PFSK-1 (cell line): Measurements from ENCODE around the gene UBE2L3.

Source experiments
- POLR2AphosphoS5 ChIP-seq: IDR thresholded peaks from 2 replicates; pipeline ENCODE4 v1.6.1; 2012; ENCODE audit warnings: low read depth, mild to moderate bottlenecking, control low read depth, low read length, moderate library complexity
- REST ChIP-seq, 2 experiments: IDR thresholded peaks; 2 replicates each; pipeline versions ENCODE4 v1.6.1 to v1.8.0; 2011 to 2012; ENCODE audit warnings: low read depth in 2 of 2, low read length in 2 of 2, control low read depth in 1 of 2, inconsistent platforms in 1 of 2, mild to moderate bottlenecking in 1 of 2, moderate library complexity in 1 of 2; ENCODE audit not compliant: insufficient read depth in 1 of 2
- SIN3A ChIP-seq: IDR thresholded peaks from 2 replicates; pipeline ENCODE4 v1.6.1; 2012; ENCODE audit warnings: mild to moderate bottlenecking, low read length, moderate library complexity, borderline replicate concordance; ENCODE audit not compliant: insufficient read depth

- TF ChIP-seq REST (IDR thresholded peaks at IDR 0.05; ENCODE audit: insufficient read depth in 1 of 2, low read depth in 2 of 2, low read length in 2 of 2) = no peak
- no peak for TF ChIP-seq POLR2AphosphoS5
- no peak for TF ChIP-seq SIN3A
Observed at GRCh38 chr22:21606775-21607174, 39.3 kb downstream of the UBE2L3 start.
